ENCODE results near the gene KRTAP16-1.

Gene KRTAP16-1

DNA sequence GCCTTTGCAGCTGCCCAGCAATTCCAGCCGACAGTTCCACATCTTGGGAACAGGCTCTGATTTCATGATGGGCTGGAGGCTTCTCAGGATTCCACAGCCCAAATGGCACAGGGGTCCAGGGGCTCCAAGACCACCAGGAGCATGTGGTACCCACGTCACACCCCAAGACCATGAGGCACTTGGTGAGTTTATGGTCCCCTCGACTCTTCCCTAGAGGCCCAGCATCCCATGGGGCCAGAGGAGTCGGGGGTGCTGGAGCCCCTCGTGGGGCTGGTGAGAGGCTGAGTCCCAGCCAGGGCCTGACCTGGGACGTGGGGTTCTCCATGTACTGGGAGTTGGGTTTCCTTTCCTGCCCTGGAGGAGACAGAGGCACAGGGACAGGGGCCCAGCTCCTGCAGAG is 16.5 kb upstream of the KRTAP16-1 start:
- no peaks in the 10 kb centered on the region for H3K9me3 ChIP-seq (ENCODE audit: low read length)
- no peak overlapping the region for H2AFZ ChIP-seq (ENCODE audit: low read depth, low read length)
- H3K4me1 ChIP-seq (ENCODE audit: insufficient read depth, low read length): no peaks in the 10 kb centered on the region
- H3K27me3 ChIP-seq (ENCODE audit: insufficient read depth, low read length): peaks cover 4% of the 10 kb centered on the region
- H3K36me3 ChIP-seq (ENCODE audit: insufficient read depth, low read length): no peaks in the 10 kb centered on the region
- H3K4me3 ChIP-seq (ENCODE audit: low read length): no peak overlapping the region

GRCh38 chr17:41325126-41325525 is 16.0 kb upstream of the KRTAP16-1 start:
- Histone ChIP-seq H3K4me3 (ENCODE audit: low read length) (no peak overlapping the region), H2AFZ (ENCODE audit: low read depth, low read length) (no peak overlapping the region), H3K9me3 (ENCODE audit: low read length) (no peaks in the 10 kb centered on the region), H3K4me1 (ENCODE audit: insufficient read depth, low read length) (no peaks in the 10 kb centered on the region), H3K36me3 (ENCODE audit: insufficient read depth, low read length) (no peaks in the 10 kb centered on the region), H3K27me3 (ENCODE audit: insufficient read depth, low read length) (peaks cover 4% of the 10 kb centered on the region)

- no peak overlapping the region for H3K4me3 ChIP-seq (ENCODE audit: low read length)
These were observed 15.3 kb upstream of the KRTAP16-1 start for GRCh38 chr17:41324180-41325075.

GRCh38 chr17:41322903-41323895 is 14.1 kb upstream of the KRTAP16-1 start:
- no peak overlapping the region for H3K4me3 ChIP-seq (ENCODE audit: low read length)
- no peaks in the 10 kb centered on the region for H3K9me3 ChIP-seq (ENCODE audit: low read length)
- H3K36me3 ChIP-seq (ENCODE audit: insufficient read depth, low read length): no peaks in the 10 kb centered on the region
- H2AFZ ChIP-seq (ENCODE audit: low read depth, low read length): no peak overlapping the region
- H3K27me3 ChIP-seq (ENCODE audit: insufficient read depth, low read length): peaks cover 4% of the 10 kb centered on the region
- no peaks in the 10 kb centered on the region for H3K4me1 ChIP-seq (ENCODE audit: insufficient read depth, low read length)

More at GRCh38 chr17:41324180-41325075, 15.3 kb upstream of the KRTAP16-1 start:
- H3K9me3 ChIP-seq (ENCODE audit: low read length): no peaks in the 10 kb centered on the region
- no peak overlapping the region for H2AFZ ChIP-seq (ENCODE audit: low read depth, low read length)
- peaks cover 4% of the 10 kb centered on the region for H3K27me3 ChIP-seq (ENCODE audit: insufficient read depth, low read length)
- no peaks in the 10 kb centered on the region for H3K4me1 ChIP-seq (ENCODE audit: insufficient read depth, low read length)
- H3K36me3 ChIP-seq (ENCODE audit: insufficient read depth, low read length): no peaks in the 10 kb centered on the region

DNA sequence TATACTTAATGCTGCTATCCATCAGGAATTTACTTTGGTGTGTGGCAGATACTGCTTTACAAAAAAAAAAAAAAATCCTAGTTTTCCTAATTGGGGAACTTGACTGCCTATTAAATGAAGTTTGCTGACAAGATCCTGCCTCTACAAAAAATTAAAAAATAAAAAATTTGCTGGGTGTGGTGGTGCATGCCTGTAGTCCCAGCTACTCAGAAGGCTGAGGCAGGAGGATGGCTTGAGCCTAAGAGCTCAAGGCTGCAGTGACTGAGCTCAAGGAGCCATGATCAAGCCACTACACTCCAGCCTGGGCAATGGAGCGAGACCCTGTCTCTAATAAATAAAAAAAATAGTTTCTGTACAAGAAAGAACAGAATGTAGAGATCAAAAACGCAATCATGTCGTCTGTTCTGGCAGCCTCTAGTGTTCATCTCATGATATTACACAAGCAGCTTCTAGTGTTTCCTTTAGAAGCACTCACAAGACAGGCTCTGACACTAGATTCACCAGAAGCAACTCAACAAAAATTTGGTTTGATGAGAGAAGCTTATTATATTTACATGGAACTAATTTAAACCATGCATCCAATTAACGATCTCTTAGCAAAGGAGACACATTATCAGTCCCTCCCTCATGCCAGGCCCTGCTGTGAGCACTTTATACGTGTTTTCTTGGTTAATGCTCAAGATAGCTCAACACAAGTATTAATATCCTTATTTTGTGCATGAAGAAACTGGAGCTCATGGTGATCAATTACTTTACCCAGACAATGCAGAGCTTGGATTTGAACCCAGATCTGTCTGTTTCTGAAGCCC is 13.2 kb upstream of the KRTAP16-1 start:
- Histone ChIP-seq H3K4me3 (ENCODE audit: low read length) (no peak overlapping the region), H3K36me3 (ENCODE audit: insufficient read depth, low read length) (no peaks in the 10 kb centered on the region), H3K9me3 (ENCODE audit: low read length) (no peaks in the 10 kb centered on the region), H3K4me1 (ENCODE audit: insufficient read depth, low read length) (no peaks in the 10 kb centered on the region), H2AFZ (ENCODE audit: low read depth, low read length) (no peak overlapping the region), H3K27me3 (ENCODE audit: insufficient read depth, low read length) (peaks cover 4% of the 10 kb centered on the region)

DNA sequence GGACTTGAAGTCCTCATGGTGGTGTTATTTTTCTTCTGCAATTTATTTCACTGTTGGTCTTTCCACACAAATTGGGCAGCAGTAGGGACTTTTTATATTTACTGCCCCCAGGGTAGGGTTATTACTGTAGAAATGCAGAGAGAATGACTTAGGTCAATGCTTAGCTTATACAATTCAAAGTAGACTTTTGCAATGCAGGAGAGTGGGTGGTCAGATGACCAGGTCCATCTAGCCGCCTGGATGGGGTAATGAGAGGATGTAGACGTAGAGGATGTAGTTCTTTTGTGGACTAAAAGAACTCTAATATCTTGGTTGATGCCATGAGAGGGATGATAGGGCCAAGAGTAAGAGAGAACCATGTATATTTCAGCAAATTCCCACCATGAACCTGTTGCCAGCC is 9.1 kb upstream of the KRTAP16-1 start:
- Histone ChIP-seq H3K4me1 (ENCODE audit: insufficient read depth, low read length) (no peaks in the 10 kb centered on the region), H3K27me3 (ENCODE audit: insufficient read depth, low read length) (no peaks in the 10 kb centered on the region), H3K9me3 (ENCODE audit: low read length) (no peaks in the 10 kb centered on the region), H3K4me3 (ENCODE audit: low read length) (no peak overlapping the region), H3K36me3 (ENCODE audit: insufficient read depth, low read length) (no peaks in the 10 kb centered on the region), H2AFZ (ENCODE audit: low read depth, low read length) (no peak overlapping the region)

- no peak overlapping the region for H2AFZ ChIP-seq (ENCODE audit: low read depth, low read length)
- no peaks in the 10 kb centered on the region for H3K9me3 ChIP-seq (ENCODE audit: low read length)
- H3K36me3 ChIP-seq (ENCODE audit: insufficient read depth, low read length): no peaks in the 10 kb centered on the region
- no peak overlapping the region for H3K4me3 ChIP-seq (ENCODE audit: low read length)
- H3K4me1 ChIP-seq (ENCODE audit: insufficient read depth, low read length): no peaks in the 10 kb centered on the region
- no peaks in the 10 kb centered on the region for H3K27me3 ChIP-seq (ENCODE audit: insufficient read depth, low read length)
These were observed 6.8 kb upstream of the KRTAP16-1 start for GRCh38 chr17:41315814-41316445.

DNA sequence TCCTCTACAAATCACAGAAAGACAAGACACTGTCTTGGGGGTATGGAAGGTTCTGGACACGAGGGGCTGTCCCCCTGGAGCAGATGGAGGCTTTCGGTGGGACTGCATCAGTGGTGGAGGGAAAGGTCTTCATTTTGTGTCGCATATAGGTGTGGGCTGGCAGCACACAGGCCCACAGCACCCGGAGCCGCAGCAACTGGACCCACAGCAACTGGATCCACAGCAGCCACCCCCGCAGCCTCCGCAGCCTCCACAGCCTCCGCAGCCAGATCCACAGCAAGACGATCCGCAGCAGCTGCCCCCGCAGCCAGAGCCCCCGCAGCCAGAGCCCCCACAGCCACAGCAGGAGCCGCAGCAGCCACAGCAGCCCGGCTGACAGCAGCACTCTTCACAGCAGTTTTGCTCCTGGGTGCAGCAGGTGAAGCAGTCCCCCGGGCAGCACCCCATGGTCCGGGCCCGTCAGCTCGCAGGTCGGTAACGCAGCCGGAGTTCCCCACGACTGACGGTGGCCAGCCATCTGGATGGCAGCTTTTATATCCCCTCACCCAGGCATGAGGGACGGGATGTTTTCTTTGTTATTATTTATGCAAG is 6.2 kb upstream of the KRTAP16-1 start, which contains the start of gene KRTAP17-1:
KRTAP17-1 (minus strand) TSS at position 507 of the 591 bp plus-strand sequence; CDS start at position 447, 60 bp downstream.
- no peaks in the 10 kb centered on the region for H3K27me3 ChIP-seq (ENCODE audit: insufficient read depth, low read length)
- no peak within 1 kb of the TSS for H3K4me3 ChIP-seq (ENCODE audit: low read length)
- H3K36me3 ChIP-seq (ENCODE audit: insufficient read depth, low read length): no peaks in the 10 kb centered on the region
- H3K4me1 ChIP-seq (ENCODE audit: insufficient read depth, low read length): no peaks in the 10 kb centered on the region
- no peaks in the 10 kb centered on the region for H3K9me3 ChIP-seq (ENCODE audit: low read length)
- H2AFZ ChIP-seq (ENCODE audit: low read depth, low read length): no peak within 1 kb of the TSS

DNA sequence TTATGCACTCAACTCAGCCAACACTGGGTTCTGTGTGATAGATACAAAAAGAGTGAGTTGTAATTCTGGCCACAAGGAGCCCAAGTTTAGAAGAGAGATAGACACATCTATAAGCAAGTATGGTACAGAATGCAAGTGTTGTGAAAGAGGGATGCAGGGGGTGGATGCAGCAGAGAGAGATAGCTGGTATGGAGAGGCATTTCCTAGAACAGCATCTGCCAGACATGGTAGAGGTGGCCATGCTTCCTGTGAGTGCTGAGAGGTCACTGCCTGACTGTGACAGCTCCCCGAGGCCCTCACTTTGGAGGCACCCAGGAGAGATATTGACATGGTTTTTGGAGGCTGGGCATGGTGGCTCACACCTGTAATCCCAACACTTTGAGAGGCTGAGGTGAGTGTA is 2.0 kb upstream of the KRTAP16-1 start:
- Histone ChIP-seq H3K27me3 (ENCODE audit: insufficient read depth, low read length) (no peaks in the 10 kb centered on the region), H3K9me3 (ENCODE audit: low read length) (no peaks in the 10 kb centered on the region), H3K36me3 (ENCODE audit: insufficient read depth, low read length) (no peaks in the 10 kb centered on the region), H3K4me3 (ENCODE audit: low read length) (no peak overlapping the region), H2AFZ (ENCODE audit: low read depth, low read length) (no peak overlapping the region), H3K4me1 (ENCODE audit: insufficient read depth, low read length) (no peaks in the 10 kb centered on the region)

- H2AFZ ChIP-seq (ENCODE audit: low read depth, low read length): no peak overlapping the region
- no peaks in the 10 kb centered on the region for H3K36me3 ChIP-seq (ENCODE audit: insufficient read depth, low read length)
- no peaks in the 10 kb centered on the region for H3K27me3 ChIP-seq (ENCODE audit: insufficient read depth, low read length)
- H3K4me1 ChIP-seq (ENCODE audit: insufficient read depth, low read length): no peaks in the 10 kb centered on the region
- no peaks in the 10 kb centered on the region for H3K9me3 ChIP-seq (ENCODE audit: low read length)
- no peak overlapping the region for H3K4me3 ChIP-seq (ENCODE audit: low read length)
These were observed 725 bp downstream of the KRTAP16-1 start for GRCh38 chr17:41308251-41308917.

DNA sequence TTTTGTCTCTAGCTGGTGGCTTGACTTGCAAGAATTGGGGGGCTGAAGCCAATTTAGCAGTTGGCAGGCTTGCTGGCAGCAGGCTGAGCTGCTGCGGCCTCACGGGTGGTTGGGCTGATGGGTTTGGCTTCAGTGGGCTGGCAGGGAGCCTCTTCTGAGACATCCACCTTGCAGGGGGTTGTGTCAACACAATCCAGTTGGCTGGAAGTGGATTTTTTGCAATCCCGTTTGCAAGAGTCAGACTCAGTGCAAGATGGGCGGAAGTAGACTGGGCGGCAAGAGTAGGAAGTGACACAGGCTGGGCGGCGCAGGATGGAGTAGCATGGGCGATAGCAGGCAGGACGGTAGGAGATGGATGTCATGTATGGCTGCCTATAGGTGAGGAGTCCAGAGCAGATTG is 1.5 kb downstream of the KRTAP16-1 start:
- H2AFZ ChIP-seq (ENCODE audit: low read depth, low read length): no peak overlapping the region
- H3K9me3 ChIP-seq (ENCODE audit: low read length): no peaks in the 10 kb centered on the region
- H3K36me3 ChIP-seq (ENCODE audit: insufficient read depth, low read length): no peaks in the 10 kb centered on the region
- H3K27me3 ChIP-seq (ENCODE audit: insufficient read depth, low read length): no peaks in the 10 kb centered on the region
- no peak overlapping the region for H3K4me3 ChIP-seq (ENCODE audit: low read length)
- no peaks in the 10 kb centered on the region for H3K4me1 ChIP-seq (ENCODE audit: insufficient read depth, low read length)

Measured in neuron (in vitro differentiated cells).